ENCODE measurements around the gene LYSMD1.

- TF ChIP-seq CTCF (conservative IDR thresholded peaks at IDR 0.05 in 1 of 2, IDR thresholded peaks at IDR 0.05 in 1 of 2; ENCODE audit: low read depth in 1 of 2, low read length in 2 of 2), result no peak
- TF ChIP-seq EZH2 (IDR thresholded peaks at IDR 0.05; ENCODE audit: low read length, missing control alignments), result no peak
Observed at GRCh38 chr1:151193856-151194255, 28.2 kb upstream of the LYSMD1 start.

All from fibroblast of lung (primary cell).